ENCODE measurements around the gene RARG.

The RARG gene

GRCh38 chr12:53241623-53242412 is 9.8 kb upstream of the RARG start:
- Histone ChIP-seq H3K4me3 (replicated peaks; ENCODE audit: insufficient read depth, low read length) (no peak overlapping the region), H3K27ac (replicated peaks) (no peak overlapping the region), H3K27me3 (ENCODE audit: insufficient read depth, poor library complexity, severe bottlenecking) (no peaks in the 10 kb centered on the region)
- DNase-seq (ENCODE audit: low read depth in 1 of 2, low spot score in 1 of 2) = no peak
- TF ChIP-seq, protein P1, sequence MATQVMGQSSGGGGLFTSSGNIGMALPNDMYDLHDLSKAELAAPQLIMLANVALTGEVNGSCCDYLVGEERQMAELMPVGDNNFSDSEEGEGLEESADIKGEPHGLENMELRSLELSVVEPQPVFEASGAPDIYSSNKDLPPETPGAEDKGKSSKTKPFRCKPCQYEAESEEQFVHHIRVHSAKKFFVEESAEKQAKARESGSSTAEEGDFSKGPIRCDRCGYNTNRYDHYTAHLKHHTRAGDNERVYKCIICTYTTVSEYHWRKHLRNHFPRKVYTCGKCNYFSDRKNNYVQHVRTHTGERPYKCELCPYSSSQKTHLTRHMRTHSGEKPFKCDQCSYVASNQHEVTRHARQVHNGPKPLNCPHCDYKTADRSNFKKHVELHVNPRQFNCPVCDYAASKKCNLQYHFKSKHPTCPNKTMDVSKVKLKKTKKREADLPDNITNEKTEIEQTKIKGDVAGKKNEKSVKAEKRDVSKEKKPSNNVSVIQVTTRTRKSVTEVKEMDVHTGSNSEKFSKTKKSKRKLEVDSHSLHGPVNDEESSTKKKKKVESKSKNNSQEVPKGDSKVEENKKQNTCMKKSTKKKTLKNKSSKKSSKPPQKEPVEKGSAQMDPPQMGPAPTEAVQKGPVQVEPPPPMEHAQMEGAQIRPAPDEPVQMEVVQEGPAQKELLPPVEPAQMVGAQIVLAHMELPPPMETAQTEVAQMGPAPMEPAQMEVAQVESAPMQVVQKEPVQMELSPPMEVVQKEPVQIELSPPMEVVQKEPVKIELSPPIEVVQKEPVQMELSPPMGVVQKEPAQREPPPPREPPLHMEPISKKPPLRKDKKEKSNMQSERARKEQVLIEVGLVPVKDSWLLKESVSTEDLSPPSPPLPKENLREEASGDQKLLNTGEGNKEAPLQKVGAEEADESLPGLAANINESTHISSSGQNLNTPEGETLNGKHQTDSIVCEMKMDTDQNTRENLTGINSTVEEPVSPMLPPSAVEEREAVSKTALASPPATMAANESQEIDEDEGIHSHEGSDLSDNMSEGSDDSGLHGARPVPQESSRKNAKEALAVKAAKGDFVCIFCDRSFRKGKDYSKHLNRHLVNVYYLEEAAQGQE (IDR thresholded peaks at IDR 0.05; ENCODE audit: insufficient replicate concordance, low read depth) = no peak
- TF ChIP-seq GABPA (IDR thresholded peaks at IDR 0.05; ENCODE audit: low read depth) = no peak
- TF ChIP-seq POLR2AphosphoS5 (IDR thresholded peaks at IDR 0.05; ENCODE audit: low read depth) = no peak
- no peak for TF ChIP-seq CTCF (IDR thresholded peaks at IDR 0.05; ENCODE audit: insufficient read depth, low read length)
- no peak for TF ChIP-seq SPI1 (IDR thresholded peaks at IDR 0.05; ENCODE audit: borderline replicate concordance, low read depth)

DNA sequence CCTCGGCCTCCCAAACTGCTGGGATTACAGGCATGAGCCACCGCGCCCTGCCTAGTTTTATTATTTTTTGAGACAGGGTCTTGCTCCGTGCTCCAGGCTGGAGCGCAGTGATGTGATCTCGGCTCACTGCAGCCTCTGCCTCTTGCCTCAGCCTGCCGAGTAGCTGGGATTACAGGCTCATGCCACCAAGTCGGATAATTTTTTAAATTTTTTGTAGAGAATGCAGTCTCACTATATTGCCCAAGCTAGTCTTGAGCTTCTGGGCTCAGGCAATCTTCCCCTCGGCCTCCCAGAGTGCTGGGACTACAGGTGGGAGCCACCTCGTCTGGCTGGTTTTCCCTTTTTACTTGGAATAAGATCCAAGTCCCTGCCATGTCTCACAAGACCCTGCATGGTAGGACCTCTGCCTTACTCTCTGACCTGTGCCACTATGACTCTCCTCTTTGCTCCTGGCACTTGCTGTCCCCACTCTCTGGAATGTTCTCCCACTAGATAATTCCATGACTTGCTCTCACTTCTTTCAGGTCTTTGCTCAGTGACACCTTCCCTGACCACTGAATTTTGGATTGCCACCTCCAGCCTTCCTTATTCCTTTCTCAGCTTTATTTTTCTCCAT is 7.7 kb upstream of the RARG start:
- Histone ChIP-seq H3K27me3 (ENCODE audit: insufficient read depth, poor library complexity, severe bottlenecking) (no peaks in the 10 kb centered on the region), H3K27ac (replicated peaks) (no peak overlapping the region), H3K4me3 (replicated peaks; ENCODE audit: insufficient read depth, low read length) (no peak overlapping the region)
- no peak for DNase-seq (ENCODE audit: low read depth in 1 of 2, low spot score in 1 of 2)
- TF ChIP-seq GABPA (IDR thresholded peaks at IDR 0.05; ENCODE audit: low read depth) (no peak), CTCF (IDR thresholded peaks at IDR 0.05; ENCODE audit: insufficient read depth, low read length) (no peak), POLR2AphosphoS5 (IDR thresholded peaks at IDR 0.05; ENCODE audit: low read depth) (no peak)

DNA sequence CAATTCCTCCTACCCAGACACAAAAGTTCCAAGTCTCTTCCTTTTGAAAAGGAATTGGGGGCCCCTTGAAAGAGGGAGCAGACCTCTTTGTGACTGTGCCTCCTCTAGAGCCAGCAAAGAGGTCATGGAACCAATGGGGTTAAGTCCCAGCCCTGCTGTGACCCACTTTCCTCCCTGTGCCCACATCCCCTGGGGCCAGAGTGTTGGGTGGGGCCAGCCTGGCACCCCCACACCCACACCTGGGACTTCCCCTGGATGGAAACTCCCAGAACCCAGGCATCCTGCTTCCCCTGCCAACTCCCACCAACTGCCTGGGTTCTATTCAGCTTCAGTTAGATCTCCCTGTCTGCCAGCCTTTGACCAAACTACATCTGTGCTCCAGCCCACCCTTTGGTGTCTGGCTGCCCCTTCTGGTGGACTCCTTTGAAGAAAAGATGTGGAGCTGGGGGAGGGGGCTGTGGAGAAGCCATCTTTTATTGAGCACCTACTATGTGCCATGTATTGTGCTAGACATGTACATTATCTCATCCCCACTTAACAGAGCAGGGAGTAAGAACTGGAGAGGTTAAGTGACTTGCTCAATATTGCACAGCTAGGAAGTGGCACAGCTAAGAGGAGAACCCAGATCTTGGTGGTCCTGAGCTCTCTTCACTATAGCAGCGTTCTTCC is 4.6 kb upstream of the RARG start:
- Histone ChIP-seq H3K27ac (replicated peaks) (no peak overlapping the region), H3K4me3 (replicated peaks; ENCODE audit: insufficient read depth, low read length) (no peak overlapping the region), H3K27me3 (ENCODE audit: insufficient read depth, poor library complexity, severe bottlenecking) (peaks cover 11% of the 10 kb centered on the region)
- no peak for TF ChIP-seq SPI1 (IDR thresholded peaks at IDR 0.05; ENCODE audit: borderline replicate concordance, low read depth)
- TF ChIP-seq, protein P1 (IDR thresholded peaks at IDR 0.05; ENCODE audit: insufficient replicate concordance, low read depth) = no peak
- no peak for TF ChIP-seq CTCF (IDR thresholded peaks at IDR 0.05; ENCODE audit: insufficient read depth, low read length)
- TF ChIP-seq GABPA (IDR thresholded peaks at IDR 0.05; ENCODE audit: low read depth) = no peak
- no peak for TF ChIP-seq POLR2AphosphoS5 (IDR thresholded peaks at IDR 0.05; ENCODE audit: low read depth)
- DNase-seq (ENCODE audit: low read depth in 1 of 2, low spot score in 1 of 2) = no peak
